GM12872 (cell line): Measurements from ENCODE around the gene CREB5.

Source experiments
- CTCF ChIP-seq: IDR thresholded peaks from 3 replicates; pipeline ENCODE4 v1.5.1; 2011; ENCODE audit warnings: low read depth, mild to moderate bottlenecking, low read length, moderate library complexity; ENCODE audit not compliant: insufficient read depth

CREB5 gene

GRCh38 chr7:28755255-28755654, 342.9 kb downstream of the CREB5 start:
- no peak for TF ChIP-seq CTCF

GRCh38 chr7:28758186-28758585, 345.9 kb downstream of the CREB5 start:
- no peak for TF ChIP-seq CTCF

GRCh38 chr7:28759475-28759971, 347.2 kb downstream of the CREB5 start:
- TF ChIP-seq CTCF = no peak

GRCh38 chr7:28761505-28761904, 349.2 kb downstream of the CREB5 start:
- no peak for TF ChIP-seq CTCF

GRCh38 chr7:28762651-28763050, 350.3 kb downstream of the CREB5 start:
- no peak for TF ChIP-seq CTCF

- no peak for TF ChIP-seq CTCF
These were observed 354.0 kb downstream of the CREB5 start for GRCh38 chr7:28766359-28766758.

GRCh38 chr7:28767356-28767755, 355.0 kb downstream of the CREB5 start:
- no peak for TF ChIP-seq CTCF

GRCh38 chr7:28768577-28769147, 356.3 kb downstream of the CREB5 start:
- TF ChIP-seq CTCF = no peak
